Rectal smooth muscle tissue (tissue), 1 donor: ENCODE results near the gene SMAD3.

Source experiments
- H3K27ac ChIP-seq: one replicate; pipeline ENCODE4 v1.7.0; 2013; ENCODE audit warnings: low read depth, low read length, inconsistent platforms
- H3K27me3 ChIP-seq: one replicate; pipeline ENCODE4 v1.7.0; 2013; ENCODE audit warnings: low read length; ENCODE audit not compliant: control insufficient read depth, insufficient read depth
- H3K36me3 ChIP-seq: one replicate; pipeline ENCODE4 v1.7.0; 2013; ENCODE audit warnings: low read length; ENCODE audit not compliant: control insufficient read depth, insufficient read depth
- H3K4me1 ChIP-seq: one replicate; pipeline ENCODE4 v1.7.0; 2013; ENCODE audit warnings: low read length; ENCODE audit not compliant: control insufficient read depth, insufficient read depth
- H3K4me3 ChIP-seq: one replicate; pipeline ENCODE4 v1.7.0; 2013; ENCODE audit warnings: low read length
- H3K9ac ChIP-seq: one replicate; pipeline ENCODE4 v1.7.0; 2013; ENCODE audit warnings: low read length

SMAD3 gene

DNA sequence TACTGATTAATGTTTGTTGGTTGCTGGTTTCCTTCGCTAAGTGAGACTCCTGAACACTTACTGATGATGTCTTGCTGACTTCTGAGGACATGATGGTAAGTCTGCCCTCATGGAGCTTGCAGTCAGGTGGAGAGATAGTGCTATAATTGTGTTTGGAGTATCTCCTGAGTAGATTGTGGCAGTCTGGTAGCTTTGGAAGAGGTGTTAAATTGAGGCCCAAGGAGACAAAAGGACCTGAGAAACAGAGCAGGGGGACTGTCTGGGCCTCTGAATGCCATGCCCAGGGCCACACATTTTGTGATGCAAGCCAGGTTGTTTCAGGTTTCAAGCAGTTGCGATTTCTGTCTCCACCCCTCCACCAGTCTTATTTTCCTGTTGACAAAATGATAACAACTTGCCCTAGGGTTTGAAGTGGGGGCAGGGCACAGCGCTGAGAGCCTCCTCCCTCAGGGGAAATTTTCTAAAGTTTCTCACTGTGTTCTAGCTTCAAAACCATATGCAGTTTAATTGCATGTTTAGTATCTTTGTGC lies 16.7 kb downstream of the SMAD3 start:
- H3K27ac ChIP-seq: no peak overlapping the region
- no peaks in the 10 kb centered on the region for H3K27me3 ChIP-seq
- H3K4me3 ChIP-seq: no peak overlapping the region
- H3K36me3 ChIP-seq: no peaks in the 10 kb centered on the region
- no peak overlapping the region for H3K9ac ChIP-seq
- H3K4me1 ChIP-seq: peaks cover 21% of the 10 kb centered on the region

DNA sequence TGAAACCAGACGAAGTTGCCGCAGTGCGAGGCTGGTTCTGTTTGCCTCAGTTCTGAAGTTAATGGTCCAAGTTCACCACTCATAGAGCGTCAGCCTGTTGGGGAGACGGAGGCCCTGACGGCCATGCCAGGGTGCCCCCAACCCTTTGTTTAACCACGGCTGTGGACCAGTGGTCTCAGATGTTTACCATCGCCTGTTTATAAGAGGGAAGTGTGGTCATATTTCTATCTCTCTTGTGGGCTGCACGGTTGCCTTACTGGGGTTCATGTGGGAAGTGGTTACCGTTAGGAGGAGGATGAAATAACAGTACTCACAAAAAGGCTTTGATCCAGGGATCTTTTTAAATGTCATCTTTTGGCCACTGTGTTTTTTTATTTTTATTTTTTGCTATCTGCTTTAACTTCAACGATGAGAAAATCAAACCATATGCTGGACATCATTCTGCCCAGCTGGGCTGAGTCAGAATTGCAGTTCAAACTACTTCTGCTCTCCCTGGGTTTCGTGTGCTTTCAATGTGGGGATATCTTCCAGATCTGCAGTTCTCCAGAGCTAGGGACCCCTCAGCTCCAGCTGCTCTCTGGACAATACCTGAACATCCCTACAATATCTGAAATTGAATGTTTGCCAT lies 17.8 kb downstream of the SMAD3 start:
- Histone ChIP-seq H3K27me3 (no peaks in the 10 kb centered on the region), H3K27ac (no peak overlapping the region), H3K9ac (no peak overlapping the region), H3K4me3 (no peak overlapping the region), H3K4me1 (peaks cover 21% of the 10 kb centered on the region), H3K36me3 (no peaks in the 10 kb centered on the region)

DNA sequence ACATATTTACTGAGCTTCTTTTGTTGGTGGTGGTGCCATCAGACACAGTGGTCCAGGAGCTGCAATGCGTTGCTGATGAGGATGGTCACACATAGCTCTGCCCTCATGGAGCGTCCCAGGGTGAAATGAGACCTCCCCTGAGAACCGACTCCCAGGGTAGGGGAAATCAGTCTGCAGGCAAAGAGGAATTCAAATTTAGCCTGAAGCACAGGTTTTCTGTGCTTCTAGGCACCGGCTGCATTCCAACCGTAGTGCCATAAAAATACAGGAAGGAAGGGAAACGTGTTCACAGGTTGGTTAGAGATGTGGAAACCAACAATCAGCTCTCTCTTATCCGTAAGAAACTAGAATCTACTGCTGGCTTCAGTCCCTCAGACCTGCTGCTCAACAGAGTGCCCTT lies 19.2 kb downstream of the SMAD3 start:
- no peak overlapping the region for H3K9ac ChIP-seq
- H3K27ac ChIP-seq: no peak overlapping the region
- H3K4me1 ChIP-seq: peaks cover 27% of the 10 kb centered on the region
- H3K36me3 ChIP-seq: no peaks in the 10 kb centered on the region
- H3K4me3 ChIP-seq: no peak overlapping the region
- no peaks in the 10 kb centered on the region for H3K27me3 ChIP-seq

DNA sequence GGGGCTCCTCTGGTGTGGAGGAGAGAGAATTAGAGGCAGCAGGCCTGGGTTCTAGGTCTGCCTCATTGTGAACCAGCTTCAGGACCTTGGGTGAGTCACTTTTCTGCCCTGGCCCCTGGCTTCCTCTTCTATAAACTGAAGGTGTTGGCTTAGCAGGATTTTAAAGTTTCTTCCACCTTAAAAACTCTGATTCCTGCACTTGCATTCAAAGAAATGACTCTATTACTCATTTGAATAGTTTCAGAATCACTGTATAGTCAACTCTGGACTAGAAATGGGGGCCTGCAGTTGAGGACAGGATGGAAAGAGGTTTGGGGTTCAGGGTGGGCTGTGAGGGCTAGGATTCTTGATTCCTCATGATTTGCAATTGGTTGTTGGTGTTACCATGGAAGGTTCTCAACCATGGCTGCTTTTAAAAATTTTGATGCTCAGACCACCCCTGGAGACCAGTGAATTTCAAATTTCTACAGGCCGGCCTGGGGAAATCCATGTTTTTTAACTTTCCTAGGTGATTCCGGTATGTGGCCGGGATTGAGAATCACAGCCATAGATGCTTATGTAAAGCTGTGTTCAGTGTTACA lies 19.9 kb downstream of the SMAD3 start:
- H3K4me3 ChIP-seq: no peak overlapping the region
- peaks cover 30% of the 10 kb centered on the region for H3K4me1 ChIP-seq
- no peak overlapping the region for H3K27ac ChIP-seq
- H3K27me3 ChIP-seq: no peaks in the 10 kb centered on the region
- H3K36me3 ChIP-seq: no peaks in the 10 kb centered on the region
- no peak overlapping the region for H3K9ac ChIP-seq

DNA sequence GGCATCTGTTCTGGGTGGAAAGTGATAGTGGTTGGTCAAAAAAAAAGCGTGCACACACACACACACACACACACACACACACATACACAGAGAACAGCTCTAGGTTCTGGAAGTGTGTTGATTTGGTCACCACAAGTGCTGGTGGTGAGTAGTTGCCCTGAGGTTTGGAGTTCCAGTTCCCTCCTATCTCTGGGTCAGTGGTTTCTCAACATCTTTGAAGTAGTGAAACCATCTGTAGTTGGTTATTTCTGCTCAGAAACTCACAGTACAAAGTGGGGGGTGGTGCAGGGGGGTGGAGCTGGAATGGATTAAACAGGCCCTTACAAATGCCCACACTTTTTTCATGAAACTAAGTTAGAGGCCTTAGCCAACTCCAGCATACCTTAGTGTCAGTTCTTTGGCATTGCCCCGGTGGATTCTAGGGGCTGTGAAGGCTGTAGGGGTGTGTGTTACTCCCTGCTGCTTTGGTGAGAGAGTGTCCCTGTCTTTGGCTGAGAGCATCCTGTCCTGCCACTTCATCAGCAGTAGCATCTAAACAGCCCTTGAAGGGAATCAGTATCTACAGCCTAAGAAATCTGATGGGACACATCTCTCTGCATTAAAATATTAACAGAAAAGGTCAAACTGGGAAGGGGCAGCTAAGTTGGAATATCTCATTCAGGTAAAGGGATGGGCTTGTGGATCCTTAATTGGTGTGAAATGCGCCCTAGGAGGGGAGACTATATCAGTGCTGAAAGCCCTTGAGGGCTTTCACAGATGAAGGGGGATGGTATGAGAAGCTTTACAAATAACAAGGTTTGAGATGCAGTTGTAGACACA lies 20.6 kb downstream of the SMAD3 start:
- no peaks in the 10 kb centered on the region for H3K36me3 ChIP-seq
- H3K27me3 ChIP-seq: no peaks in the 10 kb centered on the region
- peaks cover 30% of the 10 kb centered on the region for H3K4me1 ChIP-seq
- H3K9ac ChIP-seq: no peak overlapping the region
- no peak overlapping the region for H3K27ac ChIP-seq
- H3K4me3 ChIP-seq: no peak overlapping the region

DNA sequence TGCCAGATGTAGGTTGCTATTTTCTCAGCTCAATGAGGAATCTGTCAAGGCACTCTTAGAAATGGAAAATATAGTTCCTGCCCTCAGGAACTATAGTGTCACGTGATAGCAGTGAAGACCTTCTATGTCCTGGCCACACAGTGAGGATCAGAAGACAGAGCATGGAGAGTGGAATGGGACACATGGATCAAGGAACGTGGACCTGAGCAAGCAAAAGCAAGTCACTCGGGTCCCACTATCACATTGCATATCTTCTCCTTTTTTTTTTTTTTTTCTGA lies 21.2 kb downstream of the SMAD3 start:
- Histone ChIP-seq H3K27ac (no peak overlapping the region), H3K4me3 (no peak overlapping the region), H3K4me1 (peaks cover 31% of the 10 kb centered on the region)

DNA sequence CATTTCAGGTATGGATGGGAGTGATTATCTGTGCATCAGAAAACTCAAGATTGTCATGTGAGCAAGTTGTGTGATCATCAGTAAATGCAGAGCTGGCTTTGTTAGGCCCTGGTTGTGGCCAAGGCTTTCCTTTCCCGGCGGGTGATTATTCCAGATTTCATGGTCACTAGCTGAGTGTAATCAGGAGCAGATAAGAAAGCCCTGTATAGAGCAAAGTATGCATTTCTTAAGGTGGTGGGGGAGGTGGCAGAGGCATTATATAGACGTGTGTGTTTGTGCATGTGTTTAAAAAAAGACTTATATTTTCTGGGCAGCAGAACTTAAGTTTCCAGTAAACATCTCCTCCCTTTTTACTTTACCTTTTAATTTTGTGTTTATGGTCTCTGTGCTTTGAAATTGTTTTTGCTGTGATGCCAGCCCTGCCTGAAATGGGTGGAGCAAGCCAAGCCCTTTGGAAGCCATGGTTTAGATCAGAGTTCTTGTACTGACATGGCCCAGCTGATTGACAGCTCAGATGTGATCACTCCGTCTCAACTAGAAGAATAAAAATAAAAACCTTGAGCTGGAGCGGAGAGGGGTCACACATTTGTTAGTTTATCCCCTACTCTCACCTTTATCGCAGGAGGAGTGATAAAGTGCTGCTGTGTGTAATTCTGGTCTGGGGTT lies 22.2 kb downstream of the SMAD3 start:
- H3K36me3 ChIP-seq: no peaks in the 10 kb centered on the region
- no peak overlapping the region for H3K27ac ChIP-seq
- no peak overlapping the region for H3K4me3 ChIP-seq
- H3K27me3 ChIP-seq: no peaks in the 10 kb centered on the region
- H3K4me1 ChIP-seq: peaks cover 31% of the 10 kb centered on the region
- H3K9ac ChIP-seq: no peak overlapping the region

More for the DNA sequence above, 21.2 kb downstream of the SMAD3 start:
- no peak overlapping the region for H3K9ac ChIP-seq
- no peaks in the 10 kb centered on the region for H3K36me3 ChIP-seq
- H3K27me3 ChIP-seq: no peaks in the 10 kb centered on the region

DNA sequence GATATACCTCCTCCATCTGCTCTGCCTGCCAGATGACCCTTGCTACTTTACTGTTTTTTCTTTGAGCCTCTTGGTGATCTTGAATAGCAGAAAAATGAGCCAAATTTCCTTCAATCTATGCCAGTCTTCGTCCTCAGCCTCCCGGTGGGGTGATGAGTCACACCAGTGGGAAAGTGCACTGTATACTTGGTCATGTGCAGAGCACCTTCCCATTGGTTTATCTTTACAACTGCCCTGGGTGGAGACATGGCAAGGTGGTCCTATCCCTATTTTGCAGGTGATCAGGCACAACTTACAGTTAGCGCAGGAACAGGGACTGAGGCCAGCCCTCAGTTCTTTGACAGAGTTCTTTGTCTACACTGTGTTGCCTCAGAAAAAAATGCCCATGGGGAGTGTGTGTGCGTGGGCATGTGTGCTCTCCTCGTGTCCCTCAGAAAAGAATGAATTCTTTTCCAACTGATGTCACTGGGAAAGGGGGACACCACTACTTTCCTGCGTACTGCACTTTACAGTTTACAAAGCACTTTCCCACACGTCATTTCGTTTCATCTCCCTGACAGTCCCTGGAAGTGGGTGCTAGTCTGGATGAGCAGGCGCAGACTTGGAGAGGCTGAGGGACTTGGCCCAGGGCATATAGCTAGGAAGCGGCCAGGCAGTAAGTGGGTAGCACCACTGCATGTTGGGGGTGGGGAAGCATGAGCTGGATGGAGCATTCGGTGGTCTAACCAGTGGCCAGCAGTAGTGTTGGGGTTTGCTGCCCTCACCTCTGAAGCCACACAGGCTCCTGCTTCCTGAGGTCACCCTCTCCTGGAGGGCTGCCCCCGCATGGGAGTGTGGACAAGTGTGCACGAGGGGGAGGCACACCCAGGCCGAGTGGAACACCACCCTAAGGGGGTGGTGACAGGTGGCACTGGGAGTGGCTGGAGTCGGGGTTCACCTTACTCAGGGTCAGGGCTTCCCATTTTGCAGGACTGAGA lies 24.1 kb downstream of the SMAD3 start:
- no peak overlapping the region for H3K9ac ChIP-seq
- no peak overlapping the region for H3K4me3 ChIP-seq
- no peak overlapping the region for H3K27ac ChIP-seq
- no peaks in the 10 kb centered on the region for H3K36me3 ChIP-seq
- H3K4me1 ChIP-seq: peaks cover 31% of the 10 kb centered on the region
- no peaks in the 10 kb centered on the region for H3K27me3 ChIP-seq

DNA sequence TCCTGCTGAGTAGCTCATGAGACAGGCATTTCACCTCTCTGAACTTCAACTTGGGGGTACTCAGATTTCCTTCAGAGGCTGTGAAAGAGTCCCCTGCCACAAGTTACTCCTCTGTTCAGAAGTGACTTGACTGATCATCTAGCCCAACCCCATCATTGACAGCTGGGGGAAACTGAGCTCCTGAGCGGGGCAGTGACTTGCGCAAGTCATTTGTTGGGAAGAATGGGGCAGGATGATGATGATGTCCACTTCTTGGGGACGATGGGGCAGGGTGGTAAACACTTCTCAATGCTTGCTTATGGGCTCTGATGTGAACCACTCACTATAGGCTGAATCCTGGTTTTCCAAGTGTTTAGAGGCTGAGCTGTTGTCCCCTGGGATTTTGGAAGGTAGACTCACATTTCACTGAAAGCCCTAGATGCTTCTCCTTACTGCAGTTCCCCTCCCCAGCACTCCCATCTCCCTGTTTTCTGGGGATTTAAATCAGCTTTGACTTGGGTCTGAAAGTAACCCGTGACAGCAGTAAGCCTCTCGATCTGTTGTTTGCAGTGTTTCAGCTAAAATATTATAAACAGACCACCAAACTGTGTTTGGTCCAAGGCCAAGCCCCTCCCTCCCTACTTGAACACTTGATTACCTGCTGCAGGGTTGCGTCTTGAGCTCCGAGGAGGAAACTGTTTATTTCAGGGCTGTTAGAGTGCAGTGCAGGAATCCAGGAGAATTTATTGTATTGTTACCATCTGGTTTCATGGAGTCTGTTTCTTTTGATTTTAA lies 25.1 kb downstream of the SMAD3 start:
- Histone ChIP-seq H3K4me1 (peaks cover 31% of the 10 kb centered on the region), H3K4me3 (no peak overlapping the region), H3K36me3 (no peaks in the 10 kb centered on the region), H3K9ac (no peak overlapping the region), H3K27me3 (no peaks in the 10 kb centered on the region), H3K27ac (peak overlapping the region; percentile 17)

DNA sequence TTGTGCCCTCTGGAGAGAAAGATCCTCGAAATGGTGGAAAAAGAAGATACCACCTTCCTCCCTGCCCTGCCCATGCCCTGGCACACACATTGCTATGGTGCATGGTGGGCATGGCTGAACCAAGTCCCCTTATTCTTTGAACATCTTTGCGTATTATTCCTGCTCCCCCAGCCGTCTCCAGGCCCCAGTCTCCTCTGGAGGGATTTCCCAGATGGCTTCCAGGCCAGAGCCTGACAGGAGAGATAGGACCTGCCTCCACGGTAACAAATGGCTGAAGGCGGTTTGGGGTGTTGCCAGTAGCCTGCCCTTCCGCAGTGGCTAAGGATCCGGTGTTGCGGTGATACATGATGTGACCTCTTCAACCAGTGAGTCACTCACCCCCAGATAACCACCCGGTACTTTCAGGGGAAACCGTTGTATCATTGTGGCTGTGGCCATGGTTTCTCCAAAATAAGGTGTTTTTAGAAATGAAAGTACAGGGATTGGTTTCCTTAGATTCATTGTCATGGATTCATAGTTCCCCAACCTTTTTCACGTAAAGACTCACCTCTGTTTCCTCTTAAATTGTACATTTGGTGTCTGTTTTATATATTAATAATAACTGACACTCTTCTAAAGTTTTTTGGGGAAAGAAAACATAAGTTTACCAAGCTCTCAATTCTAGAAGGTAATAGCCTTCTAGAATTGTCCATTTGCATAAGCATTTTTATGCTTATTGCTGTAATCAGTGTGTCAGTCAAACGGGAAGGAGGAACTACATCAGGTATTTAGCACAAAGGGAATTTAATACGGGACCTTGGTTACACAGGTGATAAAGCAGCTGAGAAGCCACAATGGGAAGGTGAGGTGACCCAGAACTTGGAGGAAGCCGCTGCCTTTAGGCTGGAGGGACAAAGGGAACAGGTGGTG lies 25.9 kb downstream of the SMAD3 start:
- Histone ChIP-seq H3K27ac (no peak overlapping the region), H3K36me3 (no peaks in the 10 kb centered on the region), H3K27me3 (no peaks in the 10 kb centered on the region), H3K4me1 (peaks cover 26% of the 10 kb centered on the region), H3K9ac (no peak overlapping the region), H3K4me3 (no peak overlapping the region)
